Hematopoietic multipotent progenitor cell (in vitro differentiated cells): ENCODE measurements around the gene RFT1. TPM values are rescaled to one million over a fixed set of nuclear protein-coding genes. Genes with fewer than 3 reads are reported as not detected.
"Not testable (repeated sequence)": the region's sequence is repeated elsewhere in the genome, so short reads cannot be mapped to it uniquely, and the experiment has no call there.

Source experiments
- DNase-seq, 3 donors: peaks; one replicate each; pipeline ENCODE4 v3.0.0-alpha.2; 2011 to 2015; ENCODE audit warnings: low read depth in 2 of 3, low spot score in 2 of 3
- total RNA-seq: library from RNA; depleted of rRNA; stranded (reverse); fragments of >200 nt; gene quantifications from one replicate; pipeline ENCODE4 v1.2.3, GENCODE V29; 2012

The RFT1 gene
- total RNA-seq, 1 donor, result 14.0 TPM

- no peak for DNase-seq
Measured at GRCh38 chr3:53073553-53074365, 56.5 kb downstream of the RFT1 start.

GRCh38 chr3:53072653-53073552 lies 57.3 kb downstream of the RFT1 start:
- DNase-seq, result peak; percentile 57 to 85 (median 77)

GRCh38 chr3:53071882-53072431 lies 58.3 kb downstream of the RFT1 start:
- DNase-seq, result no peak

- DNase-seq, result no peak
Measured at GRCh38 chr3:53069422-53070068, 60.7 kb downstream of the RFT1 start.

- DNase-seq, result no peak
Measured at GRCh38 chr3:53068176-53068575, 62.1 kb downstream of the RFT1 start.

GRCh38 chr3:53067567-53067966 lies 62.7 kb downstream of the RFT1 start:
- DNase-seq, result no peak

GRCh38 chr3:53065841-53066480 lies 64.3 kb downstream of the RFT1 start:
- DNase-seq, result no peak

GRCh38 chr3:53062905-53063304 lies 67.3 kb downstream of the RFT1 start:
- no peak for DNase-seq

- DNase-seq, result peak in 1 of 3 donors; percentile 20
Measured at GRCh38 chr3:53056442-53056841, 73.8 kb downstream of the RFT1 start.

GRCh38 chr3:53054233-53054632 lies 76.0 kb downstream of the RFT1 start:
- not testable (repeated sequence) for DNase-seq

- no peak for DNase-seq
Measured at GRCh38 chr3:53051929-53052328, 78.3 kb downstream of the RFT1 start.

GRCh38 chr3:53049987-53050386 lies 80.2 kb downstream of the RFT1 start:
- no peak for DNase-seq

GRCh38 chr3:53046171-53047170 lies 83.8 kb downstream of the RFT1 start:
- peak; percentile 53 to 73 (median 66) for DNase-seq

- peak; percentile 55 to 82 (median 69) for DNase-seq
Measured at GRCh38 chr3:53045518-53046170, 84.6 kb downstream of the RFT1 start, which contains the start of gene SFMBT1. TSS of gene SFMBT1 (minus strand) at chr3:53046073. CDS start at chr3:52969128, 76,945 bp downstream.

GRCh38 chr3:53044711-53045517 lies 85.3 kb downstream of the RFT1 start:
- peak; percentile 38 to 57 (median 50) for DNase-seq

GRCh38 chr3:53044371-53044710 lies 85.9 kb downstream of the RFT1 start:
- DNase-seq, result no peak

GRCh38 chr3:53043738-53044137 lies 86.5 kb downstream of the RFT1 start:
- DNase-seq, result no peak

GRCh38 chr3:53042651-53043050 lies 87.6 kb downstream of the RFT1 start:
- DNase-seq, result no peak
